Measurements from ENCODE around the gene AMMECR1.

GRCh38 chrX:110310000-110310790 is 7.7 kb downstream of the AMMECR1 start:
- TF ChIP-seq RAD21 (IDR thresholded peaks at IDR 0.05 in 1 of 2, conservative IDR thresholded peaks at IDR 0.05 in 1 of 2; ENCODE audit: low read depth in 2 of 2, low read length in 2 of 2) (no peak), POLR2A (IDR thresholded peaks at IDR 0.05; ENCODE audit: control extremely low read depth in 1 of 2, low read depth in 2 of 2, low read length in 2 of 2) (no peak), MAX (IDR thresholded peaks at IDR 0.05) (no peak), ATF2 (IDR thresholded peaks at IDR 0.05; ENCODE audit: low read length) (no peak), EZH2 (IDR thresholded peaks at IDR 0.05; ENCODE audit: low read depth, low read length, severe bottlenecking) (no peak), BACH1 (IDR thresholded peaks at IDR 0.05; ENCODE audit: low read length) (no peak), RBBP5 (IDR thresholded peaks at IDR 0.05; ENCODE audit: borderline replicate concordance, low read depth, low read length) (no peak), CTCF (IDR thresholded peaks at IDR 0.05; ENCODE audit: control extremely low read depth in 1 of 3, insufficient read depth in 1 of 3, low read depth in 1 of 3, low read length in 3 of 3) (no peak), YY1 (IDR thresholded peaks at IDR 0.05; ENCODE audit: low read depth, low read length) (no peak), POLR2AphosphoS5 (IDR thresholded peaks at IDR 0.05; ENCODE audit: low read depth, low read length) (no peak), POU5F1 (IDR thresholded peaks at IDR 0.05; ENCODE audit: low read depth, low read length) (no peak), MAFK (IDR thresholded peaks at IDR 0.05; ENCODE audit: low read depth, low read length) (no peak), TAF1 (IDR thresholded peaks at IDR 0.05; ENCODE audit: low read depth, low read length) (no peak), NRF1 (IDR thresholded peaks at IDR 0.05; ENCODE audit: low read depth, low read length) (no peak)
